PFSK-1 (cell line): ENCODE results near the gene CAMK4.

ENCODE experiments used
- FOXP2 ChIP-seq: optimal IDR thresholded peaks from 2 replicates; pipeline ENCODE3; 2011; ENCODE audit warnings: borderline replicate concordance, control low read depth, inconsistent platforms; ENCODE audit not compliant: insufficient read depth; ENCODE audit errors: extremely low read length, extremely low read depth
- POLR2AphosphoS5 ChIP-seq: IDR thresholded peaks from 2 replicates; pipeline ENCODE4 v1.6.1; 2012; ENCODE audit warnings: low read depth, mild to moderate bottlenecking, control low read depth, low read length, moderate library complexity
- SIN3A ChIP-seq: IDR thresholded peaks from 2 replicates; pipeline ENCODE4 v1.6.1; 2012; ENCODE audit warnings: mild to moderate bottlenecking, low read length, moderate library complexity, borderline replicate concordance; ENCODE audit not compliant: insufficient read depth
- TAF1 ChIP-seq: IDR thresholded peaks from 2 replicates; pipeline ENCODE4 v1.6.1; 2012; ENCODE audit warnings: low read length, control low read depth, borderline replicate concordance; ENCODE audit not compliant: insufficient read depth
- TF ChIP-seq, protein P1 (sequence below), 2 experiments: IDR thresholded peaks; 2 replicates each; pipeline versions ENCODE4 v1.6.1 to v1.8.0; 2011 to 2012; ENCODE audit warnings: low read depth in 2 of 2, low read length in 2 of 2, control low read depth in 1 of 2, inconsistent platforms in 1 of 2, mild to moderate bottlenecking in 1 of 2, moderate library complexity in 1 of 2; ENCODE audit not compliant: insufficient read depth in 1 of 2

The CAMK4 gene

GRCh38 chr5:111255169-111255568, 31.0 kb downstream of the CAMK4 start:
- TF ChIP-seq TAF1 (no peak), FOXP2 (no peak)
- TF ChIP-seq, protein P1, sequence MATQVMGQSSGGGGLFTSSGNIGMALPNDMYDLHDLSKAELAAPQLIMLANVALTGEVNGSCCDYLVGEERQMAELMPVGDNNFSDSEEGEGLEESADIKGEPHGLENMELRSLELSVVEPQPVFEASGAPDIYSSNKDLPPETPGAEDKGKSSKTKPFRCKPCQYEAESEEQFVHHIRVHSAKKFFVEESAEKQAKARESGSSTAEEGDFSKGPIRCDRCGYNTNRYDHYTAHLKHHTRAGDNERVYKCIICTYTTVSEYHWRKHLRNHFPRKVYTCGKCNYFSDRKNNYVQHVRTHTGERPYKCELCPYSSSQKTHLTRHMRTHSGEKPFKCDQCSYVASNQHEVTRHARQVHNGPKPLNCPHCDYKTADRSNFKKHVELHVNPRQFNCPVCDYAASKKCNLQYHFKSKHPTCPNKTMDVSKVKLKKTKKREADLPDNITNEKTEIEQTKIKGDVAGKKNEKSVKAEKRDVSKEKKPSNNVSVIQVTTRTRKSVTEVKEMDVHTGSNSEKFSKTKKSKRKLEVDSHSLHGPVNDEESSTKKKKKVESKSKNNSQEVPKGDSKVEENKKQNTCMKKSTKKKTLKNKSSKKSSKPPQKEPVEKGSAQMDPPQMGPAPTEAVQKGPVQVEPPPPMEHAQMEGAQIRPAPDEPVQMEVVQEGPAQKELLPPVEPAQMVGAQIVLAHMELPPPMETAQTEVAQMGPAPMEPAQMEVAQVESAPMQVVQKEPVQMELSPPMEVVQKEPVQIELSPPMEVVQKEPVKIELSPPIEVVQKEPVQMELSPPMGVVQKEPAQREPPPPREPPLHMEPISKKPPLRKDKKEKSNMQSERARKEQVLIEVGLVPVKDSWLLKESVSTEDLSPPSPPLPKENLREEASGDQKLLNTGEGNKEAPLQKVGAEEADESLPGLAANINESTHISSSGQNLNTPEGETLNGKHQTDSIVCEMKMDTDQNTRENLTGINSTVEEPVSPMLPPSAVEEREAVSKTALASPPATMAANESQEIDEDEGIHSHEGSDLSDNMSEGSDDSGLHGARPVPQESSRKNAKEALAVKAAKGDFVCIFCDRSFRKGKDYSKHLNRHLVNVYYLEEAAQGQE (IDR thresholded peaks at IDR 0.05; ENCODE audit: insufficient read depth in 1 of 2, low read depth in 2 of 2, low read length in 2 of 2) = no peak

- no peak for TF ChIP-seq POLR2AphosphoS5
- no peak for TF ChIP-seq FOXP2
- TF ChIP-seq, protein P1 (IDR thresholded peaks at IDR 0.05; ENCODE audit: insufficient read depth in 1 of 2, low read depth in 2 of 2, low read length in 2 of 2) = no peak
Observed at GRCh38 chr5:111256128-111256527, 31.9 kb downstream of the CAMK4 start.

DNA sequence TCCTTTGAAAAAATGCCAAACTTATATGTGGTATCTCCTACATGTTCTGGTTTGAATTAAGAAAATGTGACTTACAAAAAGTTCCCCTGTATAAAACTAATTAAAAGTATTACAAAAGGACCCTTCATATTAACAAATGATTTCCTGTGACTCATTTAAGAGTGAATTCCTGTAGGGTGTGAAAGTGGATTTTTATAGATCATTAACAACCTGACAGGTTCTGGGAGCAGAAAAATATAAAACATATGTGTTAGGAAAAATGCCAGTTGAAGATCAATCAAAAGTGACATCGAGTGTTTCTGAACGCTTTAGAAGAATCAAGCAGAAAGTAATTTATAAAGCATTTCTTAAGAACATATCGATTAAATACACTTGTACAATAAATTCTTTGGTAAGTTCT, 35.5 kb downstream of the CAMK4 start:
- TF ChIP-seq FOXP2 (no peak), POLR2AphosphoS5 (no peak), SIN3A (no peak), TAF1 (no peak)
- TF ChIP-seq, protein P1 (IDR thresholded peaks at IDR 0.05; ENCODE audit: insufficient read depth in 1 of 2, low read depth in 2 of 2, low read length in 2 of 2) = no peak

GRCh38 chr5:111261610-111262009, 37.4 kb downstream of the CAMK4 start:
- TF ChIP-seq, protein P1 (IDR thresholded peaks at IDR 0.05; ENCODE audit: insufficient read depth in 1 of 2, low read depth in 2 of 2, low read length in 2 of 2) = no peak

GRCh38 chr5:111262153-111262552, 38.0 kb downstream of the CAMK4 start:
- TF ChIP-seq, protein P1 (IDR thresholded peaks at IDR 0.05; ENCODE audit: insufficient read depth in 1 of 2, low read depth in 2 of 2, low read length in 2 of 2) = no peak
- TF ChIP-seq TAF1 (no peak), FOXP2 (no peak), POLR2AphosphoS5 (no peak), SIN3A (no peak)
